C4-2B (cell line): Measurements from ENCODE around the gene LIN28B.

ENCODE experiments used
- H3K27ac ChIP-seq: fragments of 450-650 bp; 2 replicates; pipeline ENCODE4 v1.5.1; 2017
- ZFX ChIP-seq: fragments of 450-650 bp; IDR thresholded peaks from 2 replicates; pipeline ENCODE4 v1.6.1; 2017
- TF ChIP-seq, protein P1 (sequence below): fragments of 450-650 bp; conservative IDR thresholded peaks from 2 replicates; pipeline ENCODE4 v1.5.1; 2017; ENCODE audit warnings: mild to moderate bottlenecking

The LIN28B gene

DNA sequence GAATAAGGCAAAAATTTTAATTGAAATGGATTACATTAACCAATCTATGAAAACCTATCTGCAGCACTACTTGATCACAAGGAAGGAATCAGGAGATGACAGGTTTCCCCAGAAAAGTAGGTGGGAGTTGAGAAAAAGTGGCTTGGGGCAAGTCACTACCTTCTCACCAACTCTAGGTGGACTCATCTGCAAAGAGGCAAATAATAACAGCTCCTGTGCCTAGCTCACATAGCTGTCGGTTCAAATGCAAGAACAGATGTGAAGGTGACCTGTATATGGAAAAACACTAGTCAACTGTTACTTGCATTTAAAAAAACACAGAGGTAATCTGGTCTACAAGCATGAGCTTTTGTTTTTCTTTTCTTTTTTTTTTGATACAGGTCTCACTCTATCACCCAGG is 155.7 kb downstream of the LIN28B start:
- TF ChIP-seq, protein P1, sequence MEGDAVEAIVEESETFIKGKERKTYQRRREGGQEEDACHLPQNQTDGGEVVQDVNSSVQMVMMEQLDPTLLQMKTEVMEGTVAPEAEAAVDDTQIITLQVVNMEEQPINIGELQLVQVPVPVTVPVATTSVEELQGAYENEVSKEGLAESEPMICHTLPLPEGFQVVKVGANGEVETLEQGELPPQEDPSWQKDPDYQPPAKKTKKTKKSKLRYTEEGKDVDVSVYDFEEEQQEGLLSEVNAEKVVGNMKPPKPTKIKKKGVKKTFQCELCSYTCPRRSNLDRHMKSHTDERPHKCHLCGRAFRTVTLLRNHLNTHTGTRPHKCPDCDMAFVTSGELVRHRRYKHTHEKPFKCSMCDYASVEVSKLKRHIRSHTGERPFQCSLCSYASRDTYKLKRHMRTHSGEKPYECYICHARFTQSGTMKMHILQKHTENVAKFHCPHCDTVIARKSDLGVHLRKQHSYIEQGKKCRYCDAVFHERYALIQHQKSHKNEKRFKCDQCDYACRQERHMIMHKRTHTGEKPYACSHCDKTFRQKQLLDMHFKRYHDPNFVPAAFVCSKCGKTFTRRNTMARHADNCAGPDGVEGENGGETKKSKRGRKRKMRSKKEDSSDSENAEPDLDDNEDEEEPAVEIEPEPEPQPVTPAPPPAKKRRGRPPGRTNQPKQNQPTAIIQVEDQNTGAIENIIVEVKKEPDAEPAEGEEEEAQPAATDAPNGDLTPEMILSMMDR, result no peak
- TF ChIP-seq ZFX, result no peak
- no peak overlapping the region for H3K27ac ChIP-seq

DNA sequence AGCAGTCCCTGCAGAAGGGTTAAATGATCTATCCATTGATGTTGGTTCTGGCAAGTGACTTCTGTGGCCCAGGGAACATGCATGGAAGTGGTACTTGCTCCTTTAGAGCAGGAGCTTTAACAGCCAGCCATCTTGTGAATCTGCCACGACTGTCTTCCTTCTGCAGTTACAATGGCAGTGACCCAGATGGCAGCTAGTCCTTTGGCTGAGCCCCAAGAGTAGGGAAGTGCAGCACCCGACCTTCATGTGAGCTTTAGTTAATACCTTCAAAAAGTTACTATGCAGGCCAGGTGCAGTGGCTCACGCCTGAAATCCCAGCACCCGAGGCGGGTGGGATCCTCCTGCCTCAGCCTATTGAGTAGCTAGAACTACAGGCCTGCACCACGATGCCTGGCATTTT is 156.5 kb downstream of the LIN28B start:
- TF ChIP-seq, protein P1, result no peak
- no peak for TF ChIP-seq ZFX
- peak overlapping the region; percentile 32 for H3K27ac ChIP-seq

DNA sequence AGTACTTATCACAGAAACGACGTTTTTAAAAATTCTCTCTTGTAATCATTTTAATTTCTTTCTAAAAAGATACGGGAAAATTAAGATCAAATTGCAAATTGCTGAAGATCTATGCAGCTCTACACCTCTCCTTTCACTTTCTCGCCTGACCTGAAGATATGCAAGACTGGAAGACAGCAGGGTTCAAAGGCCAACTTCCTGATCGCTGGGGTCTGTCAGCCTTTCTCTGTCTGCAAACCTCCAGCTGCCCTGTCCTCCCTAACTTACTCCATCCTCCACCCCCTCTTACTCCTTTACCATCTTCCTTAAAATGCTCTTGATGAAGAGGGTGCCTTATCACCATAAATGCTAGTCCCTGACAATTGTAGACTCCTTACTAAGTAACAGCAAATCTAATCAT is 159.2 kb downstream of the LIN28B start:
- no peak overlapping the region for H3K27ac ChIP-seq
- no peak for TF ChIP-seq ZFX
- TF ChIP-seq, protein P1, result no peak

DNA sequence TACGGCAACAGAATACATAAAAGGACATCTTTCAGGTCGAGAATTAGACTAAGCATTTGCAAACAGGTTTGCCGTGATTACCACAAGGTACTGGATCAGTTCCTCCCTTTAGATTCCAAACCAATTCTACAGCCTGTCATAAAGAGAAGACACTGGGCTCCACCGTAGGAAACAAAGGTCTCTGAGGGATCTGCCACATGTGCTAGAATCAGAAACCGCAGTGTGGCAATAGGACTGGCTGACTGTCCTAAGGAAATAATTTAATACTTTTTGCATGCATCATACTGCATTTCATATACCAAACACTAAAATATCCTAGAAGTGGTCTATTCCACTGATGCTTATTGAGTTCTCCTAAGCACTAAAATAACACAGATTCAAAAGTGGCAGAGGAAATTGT is 163.7 kb downstream of the LIN28B start:
- no peak for TF ChIP-seq ZFX
- TF ChIP-seq, protein P1, result no peak
- no peak overlapping the region for H3K27ac ChIP-seq

DNA sequence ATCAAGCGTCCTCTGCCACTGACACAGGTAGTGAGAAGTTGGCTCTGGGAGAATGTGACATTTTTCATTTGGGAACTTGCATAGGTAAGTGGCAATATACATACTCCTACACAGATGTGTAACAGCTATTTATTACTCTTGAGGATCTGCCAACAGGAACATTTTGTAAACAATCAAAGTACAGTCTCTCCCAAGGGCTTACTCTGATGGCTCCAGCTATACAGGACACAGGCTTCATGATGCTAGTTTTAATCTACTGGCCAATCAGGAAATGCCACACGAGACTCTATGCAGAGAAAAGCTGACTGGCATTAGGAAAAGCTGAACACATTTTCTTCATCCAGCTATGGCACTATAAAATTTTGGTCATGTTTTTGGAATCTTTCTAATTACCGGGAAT is 165.1 kb downstream of the LIN28B start:
- H3K27ac ChIP-seq, result peak overlapping the region; percentile 43; the same call in 1 of the 2 replicates

DNA sequence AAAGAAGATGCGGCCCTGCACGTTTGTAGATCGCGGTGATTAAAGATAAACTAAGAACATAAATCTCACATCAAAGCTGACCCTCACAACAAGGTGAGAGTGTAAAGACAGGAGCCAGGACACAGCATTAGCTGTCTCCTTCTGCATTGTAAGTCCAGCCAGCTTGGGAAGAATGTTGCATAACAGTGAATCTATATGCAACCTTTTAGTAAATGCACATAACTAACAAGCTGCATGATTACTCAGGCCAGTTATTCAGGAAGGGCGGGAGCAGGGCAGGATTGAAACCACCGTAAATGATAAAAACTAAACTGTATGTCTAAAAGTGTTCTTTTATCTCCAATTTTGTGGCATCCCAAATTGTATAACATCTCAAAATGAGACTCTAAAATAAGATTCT is 165.8 kb downstream of the LIN28B start:
- TF ChIP-seq ZFX, result no peak
- TF ChIP-seq, protein P1, result no peak
- no peak overlapping the region; the same call in 1 of the 2 replicates for H3K27ac ChIP-seq

More for the DNA sequence above, 165.1 kb downstream of the LIN28B start:
- TF ChIP-seq ZFX, result no peak
- TF ChIP-seq, protein P1, result no peak
